GM19239 (cell line): ENCODE results near the gene TRPC6.
"Not testable (repeated sequence)": the region's sequence is repeated elsewhere in the genome, so short reads cannot be mapped to it uniquely, and the experiment has no call there.

Experiments
- DNase-seq: peaks from one replicate; pipeline ENCODE4 v3.0.0; 2011; ENCODE audit warnings: low spot score; ENCODE audit not compliant: insufficient read length
- FAIRE-seq: peaks from 2 replicates; lab custom pipeline; 2011; peaks lifted over from hg19 to GRCh38; lab: Jason Lieb, UNC

Gene TRPC6

DNA sequence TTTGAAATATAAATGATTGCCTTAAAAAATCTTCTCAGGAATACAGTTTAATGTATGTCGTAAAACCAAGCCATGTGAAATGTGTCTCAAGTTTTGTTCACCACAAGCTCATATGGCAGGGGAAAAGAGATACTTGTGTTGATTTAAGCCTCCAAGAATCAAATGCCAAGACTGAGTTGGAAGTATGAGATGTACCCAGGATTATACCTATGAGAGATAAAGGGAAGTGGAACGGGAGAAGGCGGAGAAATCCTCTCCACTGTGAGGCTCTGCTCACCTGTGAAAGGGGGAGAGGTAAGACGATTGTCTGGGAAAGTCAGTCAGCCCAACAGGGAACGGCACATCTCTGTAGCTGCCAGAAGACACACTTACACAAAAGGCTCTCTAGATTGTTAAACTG lies 124.8 kb downstream of the TRPC6 start:
- DNase-seq (no peak), FAIRE-seq (no peak)

DNA sequence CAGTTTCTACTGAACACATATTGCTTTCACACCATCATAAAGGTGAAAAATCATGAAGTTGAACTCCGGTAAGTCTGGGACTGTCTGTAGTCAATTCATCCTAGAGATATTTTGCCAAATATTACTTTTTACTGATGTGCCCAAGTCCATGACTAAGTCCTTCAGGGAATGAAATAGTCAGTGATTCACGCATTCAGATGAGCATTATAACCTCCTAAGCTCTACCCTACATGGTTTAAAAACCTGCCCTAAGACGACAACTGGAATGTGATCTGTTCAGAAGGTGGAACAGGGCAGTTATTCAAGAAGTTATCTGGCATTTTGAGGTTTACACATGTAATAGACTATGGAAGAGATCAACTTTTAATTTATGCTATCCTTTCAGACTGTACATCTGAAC lies 125.6 kb downstream of the TRPC6 start:
- DNase-seq (no peak), FAIRE-seq (no peak)

DNA sequence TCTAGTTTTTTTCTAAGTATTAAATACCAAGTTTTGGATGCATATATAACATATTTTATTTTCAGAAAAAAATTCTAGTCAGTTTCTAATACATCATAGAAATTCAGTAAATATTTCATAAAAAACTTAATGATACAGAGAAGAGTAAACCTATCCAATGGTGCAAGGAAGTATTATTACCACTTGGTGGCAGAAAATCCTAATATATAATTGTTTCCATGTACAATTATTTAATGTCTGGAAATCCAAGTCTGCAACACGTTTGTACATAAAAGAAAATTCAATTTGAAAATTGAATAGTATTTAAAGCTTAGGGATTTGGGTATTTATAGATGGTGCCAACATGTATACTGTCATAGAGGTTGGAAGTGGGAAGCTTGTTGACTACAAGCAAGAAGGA lies 127.0 kb downstream of the TRPC6 start:
- DNase-seq: no peak
- FAIRE-seq: no peak

DNA sequence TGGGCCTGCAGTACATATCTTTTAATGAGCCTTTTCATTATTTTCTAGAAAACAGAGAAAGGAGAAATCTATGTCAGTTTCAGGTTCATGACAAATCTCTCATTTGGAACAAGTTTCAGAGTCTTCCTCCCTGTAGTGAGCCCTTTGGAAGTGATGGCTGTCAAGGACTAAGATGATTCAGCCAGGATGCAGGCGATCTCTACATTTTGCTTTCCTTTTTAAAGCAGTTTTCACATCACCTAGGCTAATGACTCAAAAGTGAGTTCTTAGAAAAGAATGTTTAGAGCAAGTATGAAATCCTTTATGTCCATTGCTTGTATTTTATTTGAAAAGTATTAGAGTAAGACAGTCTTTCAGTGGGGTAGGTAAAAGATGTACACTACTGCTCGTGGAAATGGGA lies 130.1 kb downstream of the TRPC6 start:
- DNase-seq: no peak
- FAIRE-seq: no peak

DNA sequence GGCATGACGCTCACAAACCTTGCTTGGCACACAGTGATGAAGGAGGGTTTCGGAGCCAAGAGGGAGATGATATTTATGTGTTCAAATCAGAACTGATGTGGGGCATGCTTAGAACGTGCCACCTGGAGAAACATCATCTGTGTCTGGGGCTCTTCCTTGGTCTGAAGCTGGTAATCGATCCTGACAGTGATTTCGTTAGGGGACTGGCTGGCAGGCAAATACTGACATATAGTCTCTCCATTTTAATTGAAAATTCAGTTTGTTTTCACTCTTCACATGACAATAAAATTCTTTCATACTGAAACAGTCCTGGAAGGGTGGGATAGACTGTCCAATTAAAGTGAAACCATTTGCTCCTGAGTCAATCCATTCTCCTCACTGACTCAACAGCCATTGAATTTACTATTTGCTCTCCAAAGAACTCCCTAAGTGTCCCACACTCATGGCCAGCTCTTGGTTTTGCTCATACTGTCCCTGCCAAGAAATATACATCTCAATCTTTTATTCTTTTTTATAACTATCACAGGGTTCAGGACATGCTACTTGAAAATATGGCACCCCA lies 134.8 kb downstream of the TRPC6 start:
- DNase-seq (no peak), FAIRE-seq (no peak)

DNA sequence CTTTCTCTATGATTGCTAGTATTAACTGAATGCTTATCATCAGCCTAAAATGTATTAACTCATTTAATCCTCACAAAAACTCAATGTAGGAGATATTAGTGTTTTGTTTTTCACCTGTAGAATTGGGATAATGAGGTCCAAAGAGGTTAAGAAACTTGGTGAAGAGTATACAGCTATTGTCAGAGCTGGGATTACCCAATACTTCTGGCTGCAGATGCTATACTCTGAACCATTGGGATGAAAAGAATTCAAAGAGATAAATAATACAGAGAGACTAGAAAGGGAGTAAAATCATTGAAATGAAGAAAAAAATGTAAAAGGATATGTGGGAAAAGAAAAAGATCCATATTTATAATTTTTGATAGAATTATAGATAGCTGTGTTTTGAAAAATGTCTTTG lies 137.1 kb downstream of the TRPC6 start:
- FAIRE-seq: no peak

DNA sequence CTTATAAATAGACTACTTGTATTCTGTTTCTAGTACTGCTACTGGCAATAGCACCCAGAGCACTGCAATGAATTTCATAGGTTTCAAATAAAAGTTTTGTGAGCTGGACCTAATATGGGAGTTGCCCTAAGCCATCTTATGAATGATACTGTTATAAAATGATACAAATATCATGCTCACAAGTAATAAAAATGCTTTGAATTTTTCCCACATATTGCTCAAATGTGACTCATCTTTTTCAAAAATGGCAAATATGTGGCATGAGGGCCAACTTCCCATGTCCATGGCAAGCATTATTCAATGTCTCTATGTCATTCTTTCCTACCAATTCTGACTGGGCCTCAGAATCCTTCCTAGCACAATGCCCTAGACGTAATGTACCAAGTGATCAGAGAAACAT lies 137.6 kb downstream of the TRPC6 start:
- FAIRE-seq (no peak), DNase-seq (no peak)

More for the DNA sequence above, 137.1 kb downstream of the TRPC6 start:
- DNase-seq: no peak

DNA sequence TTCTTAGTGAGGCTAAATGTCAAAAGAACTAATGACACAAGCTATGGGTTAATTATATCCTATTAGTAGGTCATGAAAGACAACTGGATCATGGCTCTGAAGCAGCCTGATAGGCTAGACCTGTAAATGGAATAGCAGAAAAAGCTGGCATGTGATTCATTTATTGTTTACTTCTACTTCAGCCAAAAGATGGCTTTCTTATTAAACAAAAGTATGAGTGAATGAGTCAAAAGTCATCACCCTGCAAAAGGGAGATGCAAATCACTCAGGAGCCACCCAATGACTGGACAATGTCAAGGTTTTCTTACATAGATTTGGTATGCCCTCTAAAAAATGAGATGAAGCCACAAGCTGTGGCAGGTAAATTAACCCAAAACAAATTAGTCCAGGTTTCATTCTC lies 138.0 kb downstream of the TRPC6 start:
- DNase-seq (no peak), FAIRE-seq (no peak)

DNA sequence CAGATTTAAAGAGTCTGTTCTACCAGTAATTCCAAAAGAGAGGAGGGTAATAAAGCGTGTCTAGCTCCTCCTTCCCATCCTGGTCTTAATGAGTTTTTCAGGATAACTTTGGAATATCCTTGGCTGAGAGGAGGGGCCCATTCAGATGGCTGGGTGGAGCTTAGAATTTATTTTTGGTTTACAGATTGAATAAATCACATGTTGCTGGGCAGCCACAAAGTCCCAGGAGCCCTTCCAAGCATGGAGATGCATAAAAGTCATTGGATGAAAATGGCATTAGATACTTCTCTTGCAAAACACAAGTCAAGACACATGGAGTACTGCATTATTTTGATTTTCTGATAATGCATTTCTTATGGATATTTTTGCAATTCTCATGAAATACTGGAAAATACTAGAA lies 139.0 kb downstream of the TRPC6 start:
- DNase-seq (no peak), FAIRE-seq (no peak)

DNA sequence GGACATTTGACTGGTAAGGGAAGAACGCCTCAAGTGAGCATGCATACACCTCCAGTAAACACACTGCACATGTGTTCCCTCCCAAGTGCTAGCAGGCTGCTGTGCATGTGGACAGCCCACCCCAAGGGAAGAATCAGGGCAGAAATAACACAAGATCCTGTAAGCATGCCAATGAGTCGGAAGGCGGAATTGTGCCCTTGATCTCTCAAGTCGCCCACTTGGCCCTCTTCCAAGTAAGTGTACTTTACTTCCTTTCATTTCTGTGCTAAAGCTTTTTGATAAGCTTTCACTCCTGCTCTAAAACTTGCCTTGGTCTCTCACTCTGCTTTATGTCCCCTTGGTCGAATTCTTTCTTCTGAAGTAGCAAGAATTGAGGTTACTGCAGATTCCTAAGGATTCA lies 139.6 kb downstream of the TRPC6 start:
- FAIRE-seq (no peak), DNase-seq (no peak)

DNA sequence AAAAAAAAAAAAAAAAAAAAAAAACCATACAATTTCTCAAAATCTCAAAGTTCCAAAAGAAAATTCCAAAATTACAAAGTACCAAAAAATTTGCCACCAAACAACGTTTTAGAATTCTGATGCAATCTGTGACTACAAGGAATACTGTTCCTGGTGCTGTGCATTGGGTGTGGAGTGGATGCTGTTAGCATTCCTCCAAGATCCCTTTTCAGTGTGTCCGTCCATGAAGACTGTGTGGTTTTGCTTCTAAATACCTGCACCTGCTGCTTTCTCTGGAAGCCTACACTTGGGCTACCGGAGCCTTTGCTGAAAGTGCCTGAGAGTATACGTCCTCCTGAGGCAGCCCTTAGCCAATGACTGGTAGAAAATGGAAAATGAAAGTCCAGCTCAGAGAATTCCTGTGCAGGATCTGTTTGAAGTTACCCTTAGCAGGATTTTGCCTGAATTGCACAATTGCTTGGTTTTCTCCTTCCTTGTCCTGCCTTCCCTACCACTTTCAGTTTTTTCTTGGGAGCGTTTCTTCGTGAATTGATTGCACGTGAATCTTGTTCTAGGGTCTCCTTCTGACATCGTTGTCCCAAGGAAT lies 140.8 kb downstream of the TRPC6 start:
- DNase-seq: no peak
- FAIRE-seq: no peak

DNA sequence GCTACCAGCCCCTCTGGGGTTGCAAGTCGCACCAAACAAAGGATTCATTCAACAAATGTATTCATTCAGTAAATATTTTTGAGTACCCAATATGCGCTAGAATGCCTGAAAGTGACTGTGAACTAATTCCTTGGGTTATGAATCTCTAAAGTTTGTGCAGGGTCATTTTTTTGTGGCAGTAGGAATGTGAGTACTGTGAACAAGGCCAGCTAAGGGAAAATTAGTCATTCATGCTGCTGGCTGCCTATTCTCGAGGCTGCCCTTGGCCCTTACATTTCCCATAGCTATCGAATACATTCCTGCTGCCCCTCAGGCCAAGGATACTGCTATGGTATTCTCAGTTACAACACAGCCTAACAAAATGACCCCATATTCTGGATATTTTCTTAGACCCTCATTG lies 141.6 kb downstream of the TRPC6 start:
- no peak for FAIRE-seq
- DNase-seq: no peak

DNA sequence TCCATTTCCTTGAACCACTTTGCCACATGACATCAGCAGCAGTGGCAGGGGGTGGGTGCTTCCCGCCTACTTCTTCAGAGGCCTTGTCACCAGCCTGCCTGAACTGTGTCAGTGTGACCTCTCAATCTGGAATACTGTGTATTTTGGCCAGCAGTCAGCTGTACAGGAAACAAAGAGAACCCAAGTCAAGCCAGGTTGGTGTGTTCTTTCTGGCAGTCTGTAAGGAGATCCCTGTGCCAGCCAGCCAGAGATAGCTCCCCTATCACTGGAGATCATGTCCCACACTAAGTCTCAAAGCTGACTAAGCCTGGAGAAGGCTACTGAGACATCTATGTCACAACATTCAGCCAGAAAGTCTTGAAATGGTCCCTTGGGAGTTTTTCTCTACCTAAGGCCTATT lies 142.1 kb downstream of the TRPC6 start:
- DNase-seq: no peak

DNA sequence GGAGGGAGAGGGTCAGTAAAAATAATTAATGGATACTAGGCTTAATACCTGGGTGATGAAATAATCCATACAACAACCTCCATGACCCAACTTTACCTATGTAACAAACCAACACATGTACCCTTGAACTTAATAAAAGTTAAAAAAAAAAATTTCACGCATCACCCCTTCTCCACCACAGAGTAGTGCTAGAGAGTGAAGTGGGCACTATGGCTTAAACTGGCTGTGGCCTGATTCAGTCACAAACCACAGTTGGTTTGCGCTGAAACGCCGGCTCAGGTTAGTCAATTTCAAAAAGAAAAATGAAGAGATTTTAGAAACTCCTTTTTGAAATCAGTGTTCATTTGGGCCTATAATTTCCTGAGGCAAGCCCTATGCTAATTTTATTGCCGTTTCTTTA lies 144.3 kb downstream of the TRPC6 start:
- FAIRE-seq (no peak), DNase-seq (no peak)

More for the DNA sequence above, 142.1 kb downstream of the TRPC6 start:
- FAIRE-seq: no peak

DNA sequence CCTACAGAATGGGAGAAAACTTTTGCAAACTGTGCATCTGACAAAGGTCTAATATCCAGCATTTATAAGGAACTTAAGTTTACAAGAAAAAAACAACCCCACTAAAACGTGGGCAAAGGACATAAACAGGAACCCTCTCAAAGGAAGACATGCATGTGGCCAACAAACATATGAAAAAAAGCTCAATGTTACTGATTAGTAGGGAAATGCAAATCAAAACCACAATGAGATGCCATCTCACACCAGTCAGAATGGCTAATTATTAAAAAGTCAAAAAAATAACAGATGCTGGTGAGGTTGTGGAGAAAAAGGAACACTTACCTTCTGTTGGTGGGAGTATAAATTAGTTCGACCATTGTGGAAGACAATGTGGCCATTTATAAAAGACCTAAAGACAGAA lies 145.1 kb downstream of the TRPC6 start:
- not testable (repeated sequence) for FAIRE-seq, DNase-seq

DNA sequence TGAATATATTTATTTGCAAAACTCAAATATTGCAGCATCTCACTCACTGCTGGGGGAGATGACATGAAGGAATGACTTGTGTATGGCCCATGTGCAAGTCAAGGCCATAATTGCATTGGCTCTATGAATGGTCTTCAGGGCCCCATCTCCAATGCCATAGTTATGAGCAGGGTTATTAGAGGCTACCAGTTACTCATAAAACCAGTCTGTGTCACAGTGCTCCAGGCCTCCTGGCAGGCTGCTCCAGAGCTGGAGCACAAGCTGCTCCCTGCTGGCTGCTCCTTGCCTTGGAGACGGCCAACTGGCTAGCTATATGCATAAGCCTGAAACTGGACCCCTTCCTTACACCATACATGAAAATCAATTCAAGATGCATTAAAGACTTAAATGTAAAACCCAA lies 145.7 kb downstream of the TRPC6 start:
- DNase-seq (no peak), FAIRE-seq (no peak)

DNA sequence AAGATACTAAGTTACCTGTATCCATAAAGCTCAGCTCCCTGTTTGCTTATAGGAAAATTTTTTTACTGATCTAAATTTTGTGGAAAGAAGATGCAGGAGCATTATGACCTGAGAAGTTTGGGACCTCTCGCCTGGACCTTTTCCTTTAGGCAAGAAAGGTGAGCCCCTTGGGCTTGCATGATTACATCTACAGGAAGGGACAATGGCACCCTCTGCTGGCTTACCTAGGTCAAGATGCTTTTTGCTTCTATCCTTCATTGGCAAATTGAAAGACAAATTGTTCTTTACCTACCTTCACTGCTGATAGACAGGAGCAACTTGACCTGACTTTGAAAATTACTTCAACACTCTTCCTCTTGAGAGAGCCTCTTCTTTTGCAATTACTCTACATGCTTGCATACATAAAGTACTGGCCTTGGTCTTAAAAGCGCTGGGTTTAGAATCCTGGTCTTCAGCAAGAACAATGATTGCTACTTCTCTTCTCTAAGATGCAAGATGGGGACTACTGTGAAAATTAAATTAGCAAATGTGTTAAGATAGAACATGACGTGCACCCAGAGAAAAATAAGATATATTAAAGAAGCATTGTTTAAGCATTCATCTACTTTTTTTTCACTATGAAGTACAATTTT lies 147.2 kb downstream of the TRPC6 start:
- FAIRE-seq (peak; percentile 71), DNase-seq (no peak)

DNA sequence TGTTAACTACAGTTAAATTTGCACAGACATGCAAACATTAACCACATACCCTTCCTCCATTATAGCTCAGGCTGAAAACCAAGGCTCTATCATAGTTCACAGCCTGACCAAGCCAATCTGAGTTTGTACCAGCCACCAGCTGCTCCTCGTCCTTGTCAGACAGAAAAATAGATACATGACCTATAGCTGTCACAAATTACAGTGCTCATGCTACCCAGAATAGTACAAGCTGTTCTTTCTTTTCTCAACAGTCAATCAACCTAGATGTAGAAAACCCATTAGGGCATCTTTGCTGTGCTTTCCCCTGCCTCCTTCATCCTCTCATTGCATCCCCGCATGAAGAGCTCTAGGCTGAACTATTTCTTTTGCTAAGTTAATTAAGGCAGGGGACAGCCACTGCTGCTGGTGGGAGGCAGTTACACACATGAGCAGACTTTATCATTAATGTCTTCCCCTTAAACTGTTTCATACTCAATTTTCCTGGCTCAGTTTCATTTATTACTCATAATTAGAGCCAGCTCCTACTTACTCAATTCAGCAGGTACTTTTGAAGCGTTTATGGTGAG lies 148.3 kb downstream of the TRPC6 start:
- FAIRE-seq: no peak
- no peak for DNase-seq

DNA sequence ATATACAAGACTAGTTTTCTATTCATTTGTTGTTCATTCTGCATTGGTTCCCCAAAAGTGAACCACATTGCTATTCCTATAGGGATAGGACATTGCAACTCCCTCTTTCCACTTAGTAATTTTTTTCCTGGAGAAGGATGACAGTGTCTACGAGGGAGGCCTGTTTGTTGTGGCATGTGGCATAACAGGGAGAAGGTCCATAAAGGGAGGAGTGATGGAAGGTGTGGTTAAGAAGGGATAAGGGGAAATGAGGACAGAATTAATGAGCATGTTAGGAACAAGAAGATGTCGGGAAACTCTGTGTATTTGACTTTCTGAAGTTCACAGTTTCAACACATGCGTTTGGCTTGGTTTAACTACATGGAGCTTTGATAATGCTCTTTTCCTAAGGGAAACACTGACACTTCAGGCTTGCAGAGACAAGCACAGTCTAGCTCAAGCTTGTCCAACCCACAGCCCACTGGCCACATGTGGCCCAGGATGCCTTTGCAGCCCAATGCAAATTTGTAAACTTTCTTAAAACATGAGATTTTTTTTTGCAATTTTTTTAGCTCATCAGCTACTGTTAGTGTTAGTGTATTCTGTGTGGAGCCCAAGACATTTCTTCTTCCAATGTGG lies 149.7 kb downstream of the TRPC6 start:
- DNase-seq (no peak), FAIRE-seq (no peak)

DNA sequence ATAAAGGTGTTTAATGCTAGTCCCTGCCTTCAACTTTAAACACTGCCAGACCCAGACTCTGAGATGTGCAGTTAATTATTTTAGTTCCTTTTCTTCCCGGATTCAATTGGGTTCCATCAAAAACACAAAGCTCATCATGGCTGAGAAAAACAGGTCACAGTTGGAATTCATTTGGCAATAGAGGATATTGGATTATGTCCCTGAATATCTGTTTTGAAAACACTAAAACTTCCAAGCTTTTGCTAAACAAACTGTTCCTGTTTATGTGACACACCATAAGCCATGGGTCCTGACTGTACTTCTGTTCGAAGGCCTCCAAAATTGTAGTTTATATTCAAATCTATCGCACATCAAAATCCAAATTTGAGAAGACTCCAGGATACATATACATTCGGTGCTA lies 150.7 kb downstream of the TRPC6 start:
- DNase-seq: no peak
- FAIRE-seq: no peak
